Body of pancreas (tissue), 4 donors: Measurements from ENCODE around the gene OR1L8. TPM values are rescaled to one million over a fixed set of nuclear protein-coding genes. Genes with fewer than 3 reads are reported as not detected.
"Not testable (repeated sequence)": the region's sequence is repeated elsewhere in the genome, so short reads cannot be mapped to it uniquely, and the experiment has no call there.

Source experiments
- ATAC-seq: fragments of 150-250 bp; one replicate; pipeline ENCODE4 v1.9.1; 2016
- DNase-seq, 4 donors: peaks; one replicate each; pipeline ENCODE4 v3.0.0-alpha.2; 2019
- H3K27ac ChIP-seq, 4 donors: fragments of 200-600 bp; sonication (generic); 1 replicate in 3 of 4; 2 replicates in 1 of 4; pipeline versions ENCODE4 v1.5.1 to v1.6.1; 2016 to 2019; ENCODE audit warnings: mild to moderate bottlenecking in 1 of 4, mixed read lengths in 1 of 4, moderate library complexity in 1 of 4
- H3K27me3 ChIP-seq, 2 donors: fragments of 200-600 bp; sonication (generic); one replicate each; pipeline ENCODE4 v1.6.0; 2016; ENCODE audit warnings: mild to moderate bottlenecking in 1 of 2
- H3K36me3 ChIP-seq, 2 donors: fragments of 200-600 bp; sonication (generic); replicated peaks in 1 of 2; 2 replicates each; pipeline ENCODE4 v1.5.1; 2016; ENCODE audit warnings: low read depth in 2 of 2; ENCODE audit not compliant: insufficient read depth in 1 of 2
- H3K4me1 ChIP-seq: fragments of 200-600 bp; sonication (generic); one replicate; pipeline ENCODE4 v1.6.0; 2016
- H3K4me3 ChIP-seq, 2 donors: fragments of 200-600 bp; sonication (generic); 1 replicate in 1 of 2; 2 replicates in 1 of 2; pipeline ENCODE4 v1.5.1; 2016 to 2019
- H3K9me3 ChIP-seq, 3 donors: fragments of 200-600 bp; sonication (generic); 1 replicate in 2 of 3; 2 replicates in 1 of 3; pipeline ENCODE4 v1.5.1; 2016
- CTCF ChIP-seq, 7 experiments: fragments of 450-650 bp in 4 of 7; fragments of 200-600 bp in 3 of 7; sonication (generic) in 3 of 7; IDR thresholded peaks; one replicate each; pipeline ENCODE4 v1.5.1; 2016 to 2019; ENCODE audit warnings: antibody characterized with exemption in 7 of 7
- POLR2A ChIP-seq, 3 donors: fragments of 450-650 bp; IDR thresholded peaks; one replicate each; pipeline ENCODE4 v1.6.1; 2016; ENCODE audit warnings: antibody characterized with exemption in 3 of 3, mild to moderate bottlenecking in 2 of 3
- WGBS, 2 donors: methylation state at CpG; one replicate each; pipeline ENCODE4 v1.1.5; 2017; 5-methylcytosine and 5-hydroxymethylcytosine counted together
- intact Hi-C: fragments of 100-400 bp; cut with DNase I; formaldehyde crosslinking; loops from one replicate; pipeline ENCODE4 v1.15.1; 2023
- total RNA-seq, 2 donors: library from RNA; depleted of rRNA; stranded (reverse); fragments of >200 nt; gene quantifications; one replicate each; pipeline ENCODE4 v1.1.0, GENCODE V29; 2016

OR1L8 gene
- total RNA-seq, 2 donors from 2014 or later: not detected

- Histone ChIP-seq H3K36me3 (no peaks in the 10 kb centered on the region), H3K27ac (no peak overlapping the region)
- WGBS, 2 donors: 38 to 44% methylated on average over 2 of the region's 2 CpGs
These were observed 44.4 kb downstream of the OR1L8 start for GRCh38 chr9:122538757-122539156.

GRCh38 chr9:122537066-122537465 is 46.1 kb downstream of the OR1L8 start:
- H3K9me3 ChIP-seq, DNase-seq, ATAC-seq, H3K4me3 ChIP-seq, H3K27me3 ChIP-seq, H3K4me1 ChIP-seq, H3K36me3 ChIP-seq, H3K27ac ChIP-seq, intact Hi-C loops: not testable (repeated sequence)
- 61 to 63% methylated on average over 7 of the region's 7 CpGs for WGBS, 2 donors

More at GRCh38 chr9:122538757-122539156, 44.4 kb downstream of the OR1L8 start:
- Histone ChIP-seq H3K9me3 (no peaks in the 10 kb centered on the region), H3K27me3 (no peaks in the 10 kb centered on the region), H3K4me3 (no peak overlapping the region), H3K4me1 (no peaks in the 10 kb centered on the region)
- ATAC-seq: no peak
- intact Hi-C loops: no loop called here
- no peak for DNase-seq
- no peak for TF ChIP-seq CTCF (IDR thresholded peaks at IDR 0.05)
- TF ChIP-seq POLR2A (IDR thresholded peaks at IDR 0.05): no peak

DNA sequence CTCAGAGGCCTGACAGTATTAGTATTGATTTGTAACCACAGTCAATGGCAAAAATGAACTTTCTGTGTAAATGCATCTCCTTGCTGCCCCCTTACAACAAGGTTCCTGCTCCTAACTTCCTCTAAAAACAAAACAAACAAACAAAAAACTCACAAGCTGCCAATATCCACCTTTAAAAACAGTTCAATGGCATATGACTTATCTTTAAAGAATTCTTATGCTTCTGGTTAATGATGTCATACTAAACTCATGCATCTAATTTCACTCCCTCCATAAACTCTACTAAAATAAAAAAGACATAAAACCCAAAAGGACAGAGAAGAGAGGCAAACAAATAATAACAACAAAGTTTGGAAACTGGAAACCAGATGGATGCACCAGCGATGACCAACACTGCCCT is 47.0 kb downstream of the OR1L8 start:
- no peak for ATAC-seq
- Histone ChIP-seq H3K36me3 (no peaks in the 10 kb centered on the region), H3K9me3 (no peaks in the 10 kb centered on the region), H3K27ac (no peak overlapping the region), H3K4me1 (no peaks in the 10 kb centered on the region), H3K27me3 (no peaks in the 10 kb centered on the region), H3K4me3 (no peak overlapping the region)
- 82 to 90% methylated on average over 1 of the region's 1 CpG for WGBS, 2 donors
- no peak for DNase-seq
- intact Hi-C loops: no loop called here
- no peak for TF ChIP-seq CTCF (IDR thresholded peaks at IDR 0.05)
- no peak for TF ChIP-seq POLR2A (IDR thresholded peaks at IDR 0.05)

GRCh38 chr9:122531157-122531556 is 52.0 kb downstream of the OR1L8 start:
- intact Hi-C loops, DNase-seq: not testable (repeated sequence)

GRCh38 chr9:122527193-122527592 is 56.0 kb downstream of the OR1L8 start, which contains the start of gene OR1N1:
Gene OR1N1 (minus strand): TSS chr9:122527293. CDS start chr9:122527293, 0 bp downstream.
- TF ChIP-seq POLR2A (IDR thresholded peaks at IDR 0.05): no peak
- TF ChIP-seq CTCF (IDR thresholded peaks at IDR 0.05): no peak
- H3K27ac ChIP-seq: no peak within 1 kb of the TSS
- DNase-seq (no peak), ATAC-seq (no peak)
- no peaks in the 10 kb centered on the region for H3K27me3 ChIP-seq
- intact Hi-C loops: no loop called here
- H3K4me1 ChIP-seq: no peaks in the 10 kb centered on the region
- no peak within 1 kb of the TSS for H3K4me3 ChIP-seq
- H3K36me3 ChIP-seq: no peaks in the 10 kb centered on the region
- WGBS, 2 donors: 72 to 78% methylated on average over 3 of the region's 3 CpGs
- H3K9me3 ChIP-seq: no peaks in the 10 kb centered on the region

More at GRCh38 chr9:122531157-122531556, 52.0 kb downstream of the OR1L8 start:
- not testable (repeated sequence) for H3K27me3 ChIP-seq, H3K27ac ChIP-seq, H3K9me3 ChIP-seq, ATAC-seq, H3K36me3 ChIP-seq, H3K4me3 ChIP-seq, H3K4me1 ChIP-seq
- WGBS, 2 donors: 49 to 50% methylated on average over 4 of the region's 4 CpGs

GRCh38 chr9:122526602-122527001 is 56.6 kb downstream of the OR1L8 start:
- ATAC-seq: no peak
- Histone ChIP-seq H3K4me1 (no peaks in the 10 kb centered on the region), H3K4me3 (no peak overlapping the region), H3K27me3 (no peaks in the 10 kb centered on the region), H3K27ac (no peak overlapping the region), H3K9me3 (no peaks in the 10 kb centered on the region), H3K36me3 (no peaks in the 10 kb centered on the region)
- no peak for DNase-seq
- WGBS, 2 donors: 70 to 78% methylated on average over 10 of the region's 10 CpGs
- intact Hi-C loops: no loop called here
- TF ChIP-seq CTCF (IDR thresholded peaks at IDR 0.05): no peak
- TF ChIP-seq POLR2A (IDR thresholded peaks at IDR 0.05): no peak
